H54 (cell line): ENCODE data around the gene KLHL15.
"Not testable (repeated sequence)": the region's sequence is repeated elsewhere in the genome, so short reads cannot be mapped to it uniquely, and the experiment has no call there.

ENCODE experiments used
- DNase-seq: peaks from one replicate; pipeline ENCODE4 v3.0.0; 2011; ENCODE audit warnings: low spot score, mixed read lengths; ENCODE audit not compliant: insufficient read length
- FAIRE-seq: peaks from 3 replicates; lab custom pipeline; 2011; peaks lifted over from hg19 to GRCh38; lab: Jason Lieb, UNC
- POLR2A ChIP-seq: IDR thresholded peaks from 2 replicates; pipeline ENCODE4 v1.6.1; 2011; ENCODE audit warnings: low read depth, mild to moderate bottlenecking, low read length

Gene KLHL15

GRCh38 chrX:24027086-24027485, at the start of gene KLHL15:
Gene KLHL15 (minus strand): TSS chrX:24027186. CDS start chrX:24006693, 20,493 bp downstream.
- FAIRE-seq (no peak), DNase-seq (no peak)
- no peak for TF ChIP-seq POLR2A

DNA sequence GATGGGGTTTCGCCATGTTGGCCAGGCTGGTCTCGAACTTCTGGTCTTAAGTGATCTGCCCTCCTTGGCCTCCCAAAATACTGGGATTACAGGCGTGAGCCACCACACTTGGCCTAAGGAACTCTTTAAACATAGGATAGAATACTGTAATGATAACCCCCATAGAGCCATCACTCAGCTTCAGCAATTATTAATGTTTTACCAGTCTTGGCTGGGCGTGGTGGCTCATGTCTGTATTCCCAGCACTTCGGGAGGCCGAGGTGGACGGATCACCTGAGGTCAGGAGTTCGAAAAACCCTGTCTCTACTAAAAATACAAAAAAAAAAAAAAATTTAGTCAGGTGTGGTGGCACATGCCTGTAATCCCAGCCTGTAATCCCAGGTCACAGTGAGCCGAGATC, 42.9 kb upstream of the KLHL15 start:
- DNase-seq = no peak
- no peak for FAIRE-seq
- no peak for TF ChIP-seq POLR2A

GRCh38 chrX:24063488-24063887, 36.5 kb upstream of the KLHL15 start:
- TF ChIP-seq POLR2A = no peak
- DNase-seq (no peak), FAIRE-seq (no peak)

DNA sequence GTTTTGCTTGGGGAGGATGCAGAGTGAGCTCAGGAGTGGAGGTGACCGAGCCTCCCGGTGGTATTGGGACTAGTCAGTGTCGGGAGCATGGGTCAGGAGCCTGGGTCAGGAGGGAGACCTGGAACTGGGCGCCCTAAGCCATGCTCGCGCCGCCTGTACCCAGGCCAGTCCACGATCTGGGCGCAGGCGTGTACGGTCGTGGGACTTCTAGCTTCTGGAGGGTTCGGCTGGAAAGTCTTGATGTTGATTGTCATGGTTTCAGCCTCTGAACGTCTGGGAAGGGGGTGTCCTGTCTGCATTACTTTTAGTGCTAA, 28.0 kb upstream of the KLHL15 start:
- no peak for FAIRE-seq
- no peak for TF ChIP-seq POLR2A
- DNase-seq = no peak

- peak; percentile 64 for TF ChIP-seq POLR2A
- peak; percentile 22 for DNase-seq
- FAIRE-seq = no peak
Measured at GRCh38 chrX:24054182-24055042, 27.4 kb upstream of the KLHL15 start, which contains the start of gene EIF2S3. Gene EIF2S3 (plus strand): TSS chrX:24054956. CDS start chrX:24054969, 13 bp downstream.

- not testable (repeated sequence) for FAIRE-seq, DNase-seq
Measured at GRCh38 chrX:24050522-24051318, 23.7 kb upstream of the KLHL15 start.

GRCh38 chrX:24049643-24050042, 22.7 kb upstream of the KLHL15 start:
- FAIRE-seq, DNase-seq: not testable (repeated sequence)

- not testable (repeated sequence) for DNase-seq, FAIRE-seq
Measured at GRCh38 chrX:24046060-24046459, 19.1 kb upstream of the KLHL15 start.

DNA sequence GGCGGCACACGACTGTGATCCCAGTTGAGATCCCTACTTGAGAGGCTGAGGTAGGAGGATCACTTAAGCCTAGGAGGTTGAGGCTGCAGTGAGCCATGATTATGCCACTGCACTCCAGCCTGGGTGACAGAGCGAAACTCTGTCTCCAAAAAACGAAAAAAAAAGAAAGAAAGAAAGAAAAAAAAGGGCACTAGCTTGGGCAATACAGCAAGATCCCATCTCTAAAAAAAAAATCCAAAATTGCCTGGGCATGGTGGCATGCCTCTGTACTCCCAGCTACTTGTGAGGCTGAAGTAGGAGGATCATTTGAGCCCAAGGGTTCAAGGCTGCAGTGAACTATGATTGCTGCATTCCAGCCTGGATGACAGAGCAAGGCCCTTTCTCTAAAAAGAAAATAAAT, 10.7 kb upstream of the KLHL15 start:
- TF ChIP-seq POLR2A = no peak
- DNase-seq (no peak), FAIRE-seq (no peak)

DNA sequence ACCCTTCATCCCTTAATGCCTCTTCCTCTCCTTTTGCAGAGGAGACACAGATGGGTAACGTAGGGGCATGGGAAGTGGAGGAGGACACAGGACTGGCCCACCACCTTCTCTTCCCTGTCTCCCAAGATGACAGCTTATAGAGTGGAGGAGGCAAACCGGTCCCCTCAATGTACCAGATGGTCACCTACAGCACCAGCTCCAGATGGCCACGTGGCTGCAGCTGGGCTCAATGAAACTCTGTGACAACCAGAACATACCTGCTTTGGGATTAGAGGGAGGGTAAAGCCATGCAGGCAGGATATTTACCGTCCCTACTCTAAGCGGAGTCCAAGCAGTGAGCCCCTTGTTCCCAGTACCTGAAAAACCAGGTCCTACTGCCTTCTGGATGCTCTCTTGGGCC, 7.5 kb upstream of the KLHL15 start:
- TF ChIP-seq POLR2A = no peak
- DNase-seq = no peak
- FAIRE-seq = no peak

- no peak for TF ChIP-seq POLR2A
- FAIRE-seq (no peak), DNase-seq (no peak)
Measured at GRCh38 chrX:24030597-24030996, 3.6 kb upstream of the KLHL15 start.

DNA sequence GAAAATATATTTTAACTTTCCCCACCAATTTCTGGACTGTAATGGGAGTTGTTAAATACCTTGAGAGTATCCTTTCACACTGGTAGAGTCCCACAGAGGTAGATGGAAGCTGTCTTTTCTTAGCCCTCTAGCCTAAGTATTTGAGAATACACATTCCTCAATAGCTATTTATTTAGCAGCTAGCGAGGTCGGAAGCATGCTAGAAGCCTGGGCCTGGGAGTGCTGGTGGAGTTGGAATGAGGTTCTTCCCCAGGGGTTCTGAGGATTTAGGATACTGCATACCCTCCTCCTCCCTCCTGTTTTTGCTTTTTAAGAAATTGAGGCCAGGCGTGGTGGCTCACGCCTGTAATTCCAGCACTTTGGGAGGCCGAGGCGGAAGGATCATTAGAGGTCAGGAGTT, 999 bp upstream of the KLHL15 start:
- no peak for TF ChIP-seq POLR2A
- FAIRE-seq (no peak), DNase-seq (no peak)

GRCh38 chrX:24026432-24026831, 554 bp downstream of the KLHL15 start:
- no peak for TF ChIP-seq POLR2A
- no peak for FAIRE-seq
- no peak for DNase-seq

DNA sequence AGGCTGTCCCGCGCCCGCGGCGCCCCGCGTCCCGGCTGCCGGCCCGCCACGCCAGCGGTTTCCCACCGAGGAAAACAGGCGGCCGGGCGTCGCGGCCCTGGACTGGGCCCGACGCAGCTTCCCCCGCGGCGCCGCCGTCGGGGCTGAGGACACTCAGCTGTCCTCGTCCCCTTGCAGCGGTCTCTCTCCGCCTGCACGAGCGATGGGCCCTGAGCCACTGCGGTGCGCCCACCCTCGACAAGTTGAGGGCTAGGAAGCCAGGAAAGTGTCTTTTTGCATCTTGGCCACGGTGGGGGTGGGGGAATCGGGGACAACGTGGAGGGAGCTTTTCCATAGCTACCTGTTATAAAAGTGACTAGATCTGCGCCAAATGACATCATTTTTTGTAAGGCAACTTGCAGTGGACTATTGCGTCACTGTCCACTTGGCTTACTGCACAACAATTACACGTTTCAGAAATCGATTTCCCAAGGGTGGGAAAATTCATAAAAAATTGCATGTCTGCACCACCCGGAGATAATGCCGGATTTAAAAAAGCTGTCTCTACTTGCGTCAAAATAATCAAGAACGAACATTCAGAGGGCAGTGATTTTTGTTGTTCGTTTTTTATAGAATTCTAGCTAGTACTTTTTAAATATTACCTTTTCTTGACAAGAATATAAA, 1.1 kb downstream of the KLHL15 start:
- no peak for TF ChIP-seq POLR2A
- DNase-seq (no peak), FAIRE-seq (no peak)
